A204.1 (cell line): ENCODE data around the gene CX3CL1.

Source experiments
- FAIRE-seq: peaks from 2 replicates; lab custom pipeline; 2012; peaks lifted over from hg19 to GRCh38; lab: Jason Lieb, UNC

CX3CL1 gene

DNA sequence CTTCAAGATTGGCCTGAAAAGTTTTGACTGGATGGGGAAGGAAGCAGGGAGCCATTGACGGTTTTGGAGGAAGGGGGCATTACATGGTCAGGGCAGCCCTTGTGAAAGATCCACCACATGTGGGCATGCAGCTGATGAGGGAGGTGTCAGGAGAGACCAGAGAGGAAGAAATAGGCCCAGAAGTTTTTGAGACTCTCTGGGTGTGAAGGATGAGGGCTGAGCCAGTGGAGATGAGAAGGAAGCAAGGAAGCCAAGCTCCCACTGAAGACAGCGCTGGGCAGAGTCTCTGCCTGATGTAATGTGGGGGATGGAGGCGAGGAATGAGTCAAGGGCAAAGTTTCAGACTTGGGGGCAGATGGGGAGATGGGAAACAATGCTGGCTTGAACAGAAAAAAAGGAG is 32.8 kb downstream of the CX3CL1 start:
- FAIRE-seq: no peak

GRCh38 chr16:57406881-57407280 is 34.6 kb downstream of the CX3CL1 start:
- no peak for FAIRE-seq

DNA sequence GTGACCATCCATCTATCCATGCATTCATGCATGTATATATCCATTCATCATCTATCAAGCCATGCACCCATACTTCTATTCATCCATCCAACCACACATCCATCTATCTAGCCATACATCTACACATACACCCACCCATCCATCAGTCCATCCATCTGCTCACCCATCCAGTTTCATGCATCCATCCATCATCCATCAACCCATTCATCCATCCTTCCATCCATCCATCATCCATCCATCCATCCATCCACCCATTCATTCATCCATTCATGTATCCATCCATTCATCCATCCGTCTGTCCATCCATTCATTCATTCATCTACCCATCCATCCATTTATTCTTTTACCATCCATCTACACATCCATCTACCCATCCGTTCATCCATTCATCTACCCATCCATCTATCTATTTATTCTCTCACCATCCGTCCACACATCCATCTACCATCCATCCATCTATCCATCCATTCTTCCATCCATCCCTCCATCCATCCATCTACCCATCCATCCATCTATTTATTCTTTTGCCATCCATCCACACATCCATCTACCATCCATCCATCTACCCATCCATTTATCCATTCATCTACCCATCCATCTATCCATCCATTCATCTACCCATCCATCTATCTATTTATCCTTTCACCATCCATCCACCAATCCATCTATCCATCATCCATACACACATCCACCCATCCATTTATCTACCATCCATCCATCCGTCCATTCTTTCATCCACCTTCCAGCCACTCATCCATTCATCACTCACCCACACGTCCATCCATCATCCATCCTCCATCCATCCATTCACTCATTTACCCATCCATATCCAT is 35.4 kb downstream of the CX3CL1 start:
- FAIRE-seq: no peak

DNA sequence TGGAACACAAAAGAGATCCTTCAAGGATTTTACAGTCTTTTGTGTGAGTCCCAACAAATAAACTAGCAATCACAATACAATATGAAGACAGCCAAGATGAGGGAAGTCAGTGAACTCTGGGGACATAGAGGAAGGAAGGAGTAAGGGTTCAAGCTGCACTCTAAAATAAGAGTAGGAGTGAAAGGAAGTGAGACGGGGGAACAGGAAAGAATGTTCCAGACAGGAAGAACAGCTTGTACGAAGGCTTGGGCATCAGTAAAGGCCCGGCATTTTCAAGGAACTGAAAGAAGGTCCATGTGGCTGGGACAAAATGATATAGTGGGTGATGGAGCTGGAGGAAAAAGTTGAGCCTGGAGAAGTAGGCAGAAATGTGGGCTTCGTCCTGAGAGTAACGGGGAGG is 36.8 kb downstream of the CX3CL1 start:
- FAIRE-seq: no peak

DNA sequence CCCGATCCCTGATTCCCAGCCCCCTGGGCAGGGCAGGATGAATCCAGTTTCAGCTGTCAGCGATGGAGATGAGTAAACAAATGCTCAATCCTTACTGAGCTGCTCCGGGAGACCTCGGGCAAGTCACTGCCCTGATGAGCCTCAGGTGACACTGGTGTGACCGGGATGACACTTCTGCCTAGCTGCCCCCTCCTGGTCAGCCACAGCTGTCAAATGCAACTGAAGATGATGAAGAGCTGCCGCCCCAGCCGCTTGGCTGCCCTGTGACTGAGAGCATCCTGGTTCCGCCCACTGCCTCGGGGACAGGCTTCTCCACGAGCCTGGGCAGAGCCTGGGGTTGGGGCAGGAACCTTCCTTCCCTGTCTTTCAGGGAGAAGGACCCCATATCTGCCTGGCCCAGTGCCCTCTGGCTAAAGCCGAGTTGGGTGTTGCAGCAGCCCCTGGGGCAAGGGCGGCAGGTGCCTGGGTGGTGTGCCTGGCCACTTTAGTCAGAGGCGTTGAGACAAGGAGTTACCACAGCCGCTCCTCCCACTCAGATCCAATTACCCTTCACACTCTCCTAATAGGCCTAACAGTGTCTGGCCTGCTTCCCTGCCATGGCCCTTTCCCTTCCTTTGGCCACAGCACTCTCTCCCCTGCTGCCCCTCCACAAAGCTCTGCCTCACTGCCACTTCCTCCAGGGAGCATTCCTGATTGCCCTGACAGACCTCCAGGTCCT is 37.7 kb downstream of the CX3CL1 start:
- FAIRE-seq: no peak

DNA sequence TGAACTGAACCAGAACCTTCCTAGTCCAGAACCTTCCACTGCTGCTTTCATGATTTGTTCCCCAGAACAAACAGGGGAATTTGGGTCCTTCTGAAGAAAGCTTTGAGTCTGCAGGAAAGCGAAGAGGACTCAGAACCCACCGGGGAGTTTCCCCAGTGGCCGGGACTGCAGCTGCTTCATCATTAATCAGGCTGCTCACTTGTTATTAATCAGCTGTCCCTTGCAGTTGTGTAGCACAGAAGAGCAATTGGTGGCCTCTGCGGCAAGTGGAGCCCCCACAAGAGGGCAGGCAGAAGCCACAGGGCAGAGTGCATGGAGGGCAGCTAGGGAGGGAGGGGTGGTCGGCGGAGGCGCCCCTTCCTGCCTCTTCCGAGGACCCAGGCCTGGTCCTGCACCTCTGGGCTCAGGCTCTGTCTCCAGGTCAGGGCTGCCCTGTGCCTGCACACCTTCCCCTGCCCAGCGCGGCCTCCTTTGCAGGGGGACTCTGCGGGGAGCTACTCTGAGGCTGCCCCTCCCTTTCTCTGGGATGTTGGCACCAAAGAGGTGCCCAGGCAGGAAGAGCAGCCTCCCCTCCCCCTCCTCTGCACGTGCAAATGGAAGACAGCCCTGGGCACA is 39.2 kb downstream of the CX3CL1 start:
- FAIRE-seq: no peak

GRCh38 chr16:57412584-57412983 is 40.3 kb downstream of the CX3CL1 start:
- FAIRE-seq: no peak

DNA sequence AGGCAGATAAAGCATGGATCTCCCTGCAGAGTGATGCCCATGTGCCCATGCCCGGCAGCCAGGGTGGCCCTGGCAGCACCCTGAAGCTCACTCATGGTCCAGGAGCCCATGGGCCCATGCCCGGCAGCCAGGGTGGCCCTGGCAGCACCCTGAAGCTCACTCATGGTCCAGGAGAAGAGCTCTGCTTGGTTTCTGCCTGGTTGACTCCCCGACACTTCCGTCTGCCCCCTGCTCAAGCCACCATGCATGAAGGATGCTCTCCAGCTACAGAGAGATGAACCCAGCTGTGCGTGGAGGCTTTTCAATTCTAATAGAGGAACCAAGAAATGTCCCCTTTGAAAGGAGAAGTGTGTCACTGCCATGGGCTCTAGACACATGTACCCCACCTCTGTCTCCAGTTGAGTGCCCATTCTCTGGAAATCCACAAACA is 41.0 kb downstream of the CX3CL1 start:
- FAIRE-seq: no peak

DNA sequence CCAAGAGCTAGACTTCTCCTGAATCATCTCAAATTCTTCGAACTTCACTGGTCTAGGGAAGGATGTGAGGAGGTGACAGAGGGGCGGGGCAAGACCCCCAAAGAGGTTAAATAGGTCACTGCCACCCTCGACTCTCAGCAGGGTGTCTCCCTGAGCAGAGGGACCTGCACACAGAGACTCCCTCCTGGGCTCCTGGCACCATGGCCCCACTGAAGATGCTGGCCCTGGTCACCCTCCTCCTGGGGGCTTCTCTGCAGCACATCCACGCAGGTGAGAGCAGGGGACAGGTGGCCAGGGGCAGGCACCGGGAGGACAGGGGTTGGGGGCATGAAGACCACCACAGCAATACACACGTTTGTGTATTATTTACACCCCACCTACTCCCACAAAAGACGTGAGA is 41.4 kb downstream of the CX3CL1 start:
- no peak for FAIRE-seq

- FAIRE-seq: no peak
Measured at GRCh38 chr16:57416084-57416483, 43.8 kb downstream of the CX3CL1 start.

DNA sequence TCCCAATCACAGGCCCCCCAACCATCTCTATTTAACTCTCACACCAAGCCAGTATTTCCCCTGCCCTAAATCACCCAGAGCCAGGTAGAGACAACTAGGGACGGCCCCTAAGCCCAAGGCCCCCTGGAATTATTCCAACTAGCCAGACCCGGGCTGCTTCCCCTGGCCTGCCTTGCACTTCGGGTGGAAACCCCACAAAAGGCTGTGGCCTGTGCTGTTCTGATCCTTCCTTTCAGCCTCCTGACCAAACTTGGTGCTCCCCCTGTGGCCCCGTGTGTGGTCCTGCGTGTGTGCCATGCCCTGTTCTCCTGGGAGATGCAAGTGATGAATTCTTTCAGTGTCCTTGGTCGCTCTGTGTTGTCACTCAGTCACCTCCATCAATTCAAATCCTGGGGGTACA is 47.2 kb downstream of the CX3CL1 start:
- FAIRE-seq: no peak

DNA sequence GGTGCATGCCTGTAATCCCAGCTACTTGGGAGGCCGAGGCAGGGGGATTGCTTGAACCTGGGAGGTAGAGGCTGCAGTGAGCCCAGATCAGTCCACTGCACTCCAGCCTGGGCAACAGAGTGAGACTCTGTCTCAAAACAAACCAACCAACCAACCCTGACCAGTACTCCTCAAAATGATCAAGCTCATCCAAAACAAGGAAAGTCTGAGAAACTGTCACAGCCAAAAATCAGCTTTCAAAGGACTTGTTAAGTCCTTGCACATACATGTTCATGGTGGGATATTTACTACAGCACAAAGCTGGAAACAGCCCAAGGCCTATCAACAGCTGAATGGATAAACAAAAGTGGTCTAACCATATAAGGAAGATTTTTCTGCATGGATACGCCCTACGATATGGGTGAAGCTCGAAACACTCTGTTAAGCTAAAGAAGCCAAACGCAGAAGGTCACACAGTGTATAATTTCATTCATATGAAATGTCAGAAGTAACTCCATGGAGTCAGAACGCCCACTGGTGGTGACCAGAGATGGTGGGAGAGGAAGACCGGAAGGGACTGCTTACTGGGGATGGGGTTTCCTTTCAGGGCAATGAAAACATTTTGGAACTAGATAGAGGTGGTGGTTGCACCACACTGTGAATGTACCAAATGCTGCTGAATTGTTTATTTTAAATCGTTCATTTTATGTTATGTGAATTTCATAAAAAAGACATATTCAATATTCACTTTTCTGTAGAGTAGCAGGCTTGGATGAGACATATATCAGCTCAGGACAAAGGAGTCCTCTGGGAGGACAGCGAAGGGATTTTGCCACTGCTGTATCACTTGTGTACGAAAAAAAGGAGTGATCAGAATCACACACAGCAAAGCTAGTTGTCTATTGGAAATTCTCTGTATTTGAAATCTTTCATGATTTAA is 50.0 kb downstream of the CX3CL1 start:
- peak; percentile 41 for FAIRE-seq

DNA sequence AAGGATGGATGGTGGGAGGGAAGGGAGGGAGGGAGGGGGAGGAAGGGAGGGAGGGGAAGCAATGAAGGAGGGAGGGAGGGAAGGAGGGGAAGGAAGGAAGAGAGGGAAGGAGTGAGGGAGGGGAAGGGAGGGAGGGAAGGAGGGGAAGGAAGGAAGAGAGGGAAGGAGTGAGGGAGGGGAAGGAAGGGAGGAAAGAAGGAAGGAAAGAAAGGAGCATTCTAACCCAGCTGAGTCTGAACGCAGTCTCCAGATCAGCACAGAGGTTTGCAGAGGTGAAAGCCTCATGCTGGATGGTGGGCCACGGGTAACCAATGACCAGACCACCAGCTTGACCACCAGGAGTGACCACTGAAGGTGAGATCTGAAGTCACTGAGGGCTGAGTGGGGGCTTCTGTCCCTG is 50.9 kb downstream of the CX3CL1 start:
- FAIRE-seq: no peak

DNA sequence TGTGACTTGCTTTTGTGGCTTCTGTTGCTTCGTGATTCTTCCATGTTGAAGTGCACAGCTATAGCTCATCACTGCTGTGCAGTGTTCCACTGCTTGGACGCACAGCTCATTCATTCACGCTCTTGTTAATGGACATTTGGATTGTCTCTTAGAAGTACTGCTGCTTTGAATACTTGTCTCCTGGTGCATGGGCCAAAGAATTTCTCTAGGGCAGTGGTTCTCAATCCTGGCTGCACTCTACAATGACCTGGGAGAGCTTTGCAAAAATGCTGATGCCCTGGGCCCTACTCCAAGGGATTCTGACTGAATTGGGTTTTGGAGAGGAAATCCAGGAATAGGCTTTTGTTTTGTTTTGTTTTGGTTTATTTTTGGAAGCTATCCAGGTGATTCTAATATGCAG is 52.3 kb downstream of the CX3CL1 start:
- no peak for FAIRE-seq

DNA sequence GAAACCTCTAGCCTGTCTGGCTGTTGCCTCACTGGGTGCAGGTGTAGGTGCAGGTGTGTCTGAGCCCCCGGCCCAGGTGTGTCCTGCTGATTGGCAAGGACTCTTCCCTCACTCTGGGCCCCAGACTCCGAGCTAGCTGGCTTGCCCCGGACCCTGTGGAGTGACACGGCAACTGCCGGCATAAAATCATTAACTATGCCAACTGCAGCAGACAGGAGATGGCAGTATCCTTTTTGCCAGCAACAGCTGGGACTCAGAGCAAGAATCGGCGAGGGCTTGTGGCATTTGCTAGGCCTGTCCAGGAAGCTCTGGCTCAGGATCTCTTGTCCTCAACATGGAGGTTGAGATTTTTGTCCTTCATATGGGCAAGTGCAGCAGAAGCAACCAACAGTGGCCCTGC is 54.1 kb downstream of the CX3CL1 start:
- FAIRE-seq: no peak

- FAIRE-seq: no peak
Measured at GRCh38 chr16:57427307-57427706, 55.0 kb downstream of the CX3CL1 start.

DNA sequence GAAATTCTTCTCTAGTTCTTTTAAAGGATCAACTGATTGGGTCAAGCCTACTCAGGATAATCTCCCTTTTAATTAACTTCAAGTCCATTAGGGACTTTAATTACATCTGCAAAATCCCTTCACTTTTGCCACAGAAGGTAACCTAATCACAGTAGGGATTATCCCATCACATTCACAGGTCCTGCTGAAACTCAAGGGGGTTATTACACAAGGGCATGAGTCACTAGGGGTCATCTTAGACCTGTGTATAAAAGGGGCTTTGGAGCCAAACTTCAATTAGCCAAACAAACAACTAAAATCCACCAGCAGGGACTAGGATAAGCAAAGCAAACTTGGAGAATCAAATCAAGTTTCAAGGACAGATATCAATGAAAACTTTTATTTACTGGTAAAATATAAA is 55.5 kb downstream of the CX3CL1 start:
- FAIRE-seq: no peak

DNA sequence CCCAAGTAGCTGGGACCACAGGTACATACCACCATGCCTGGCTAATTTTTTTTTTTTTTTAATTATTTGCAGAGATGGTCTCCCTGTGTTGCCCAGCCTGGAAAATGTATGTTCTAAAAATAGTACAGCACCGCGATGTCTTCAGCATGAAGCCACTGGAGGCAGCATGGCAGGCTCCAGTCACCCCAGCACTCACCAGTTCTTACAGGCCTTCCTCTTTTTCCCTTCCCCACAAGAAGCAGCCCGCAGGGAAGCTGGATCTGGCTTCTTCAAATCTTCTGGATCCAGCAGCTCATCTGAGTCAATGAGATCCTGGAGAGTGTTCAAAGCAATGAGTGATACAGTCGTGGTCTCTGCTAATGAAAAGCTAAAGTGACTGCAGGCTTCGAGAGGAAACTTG is 58.7 kb downstream of the CX3CL1 start:
- no peak for FAIRE-seq

GRCh38 chr16:57432505-57432904 is 60.2 kb downstream of the CX3CL1 start:
- FAIRE-seq: no peak

- FAIRE-seq: no peak
Measured at GRCh38 chr16:57432989-57433388, 60.7 kb downstream of the CX3CL1 start.

DNA sequence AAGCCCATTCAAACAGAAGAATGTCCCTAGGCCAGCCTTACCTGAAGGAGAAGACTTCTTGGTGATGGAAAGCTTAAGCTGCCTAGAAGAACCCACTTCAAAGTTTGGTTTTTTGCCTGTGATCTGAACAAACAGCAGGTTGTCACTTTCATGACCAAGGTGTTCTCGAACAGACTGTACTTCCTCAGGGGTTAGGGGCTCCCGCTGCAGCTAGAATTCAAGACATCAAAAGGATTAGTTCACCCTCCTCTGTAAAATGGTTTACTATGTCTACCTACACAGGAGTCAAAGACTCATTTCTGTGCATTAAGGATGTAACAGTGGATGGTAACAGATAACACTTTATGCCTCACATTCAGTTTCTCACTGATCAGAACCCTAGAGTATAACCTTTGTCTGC is 61.7 kb downstream of the CX3CL1 start:
- FAIRE-seq: no peak
